HG03175 (cell line): Measurements from ENCODE around the gene CCHCR1.

Source experiments
- ATAC-seq: cut with Tn5 transposase; IDR thresholded peaks from one replicate; pipeline ENCODE4 v1.9.1; 2021; ENCODE audit warnings: mild to moderate bottlenecking, moderate library complexity; ENCODE audit not compliant: unreplicated experiment

Gene CCHCR1

GRCh38 chr6:31110825-31111582 lies 46.6 kb downstream of the CCHCR1 start:
- ATAC-seq: no peak

- no peak for ATAC-seq
Measured at GRCh38 chr6:31107052-31107451, 50.5 kb downstream of the CCHCR1 start.

GRCh38 chr6:31103136-31103535 lies 54.5 kb downstream of the CCHCR1 start:
- no peak for ATAC-seq

- no peak for ATAC-seq
Measured at GRCh38 chr6:31098449-31098938, 59.1 kb downstream of the CCHCR1 start.

- ATAC-seq: no peak
Measured at GRCh38 chr6:31096656-31097055, 60.9 kb downstream of the CCHCR1 start.

- no peak for ATAC-seq
Measured at GRCh38 chr6:31096215-31096614, 61.4 kb downstream of the CCHCR1 start.

- ATAC-seq: no peak
Measured at GRCh38 chr6:31094389-31094881, 63.2 kb downstream of the CCHCR1 start.

- ATAC-seq: no peak
Measured at GRCh38 chr6:31092769-31093505, 64.7 kb downstream of the CCHCR1 start.
